Heart right ventricle (tissue), 16 donors: Measurements from ENCODE around the gene CXCL13. TPM values are rescaled to one million over a fixed set of nuclear protein-coding genes. Genes with fewer than 3 reads are reported as not detected.
"Not testable (repeated sequence)": the region's sequence is repeated elsewhere in the genome, so short reads cannot be mapped to it uniquely, and the experiment has no call there.

ENCODE experiments used
- ATAC-seq, 8 donors: fragments of 200-7000 bp; cut with Tn5 transposase; one replicate each; pipeline ENCODE4 v1.9.1; 2020; ENCODE audit warnings: mild to moderate bottlenecking in 8 of 8, moderate library complexity in 8 of 8, moderate number of reproducible peaks in 1 of 8
- DNase-seq, 2 donors: peaks; one replicate each; pipeline ENCODE4 v3.0.0-alpha.2; 2020
- H3K27ac ChIP-seq, 10 donors: fragments of 200-600 bp; sonication (generic) in 2 of 10; one replicate each; pipeline versions ENCODE4 v1.5.0 to v1.8.0; 2020 to 2022; ENCODE audit warnings: mild to moderate bottlenecking in 3 of 10
- H3K27me3 ChIP-seq, 7 donors: fragments of 200-600 bp; one replicate each; pipeline ENCODE4 v1.8.0; 2021 to 2022; ENCODE audit warnings: mild to moderate bottlenecking in 2 of 7
- H3K36me3 ChIP-seq, 9 donors: fragments of 200-600 bp; sonication (generic) in 1 of 9; one replicate each; pipeline versions ENCODE4 v1.5.0 to v1.8.0; 2020 to 2022; ENCODE audit warnings: mild to moderate bottlenecking in 2 of 9
- H3K4me1 ChIP-seq, 9 donors: fragments of 200-600 bp; sonication (generic) in 1 of 9; one replicate each; pipeline versions ENCODE4 v1.5.0 to v1.8.0; 2020 to 2022; ENCODE audit warnings: mild to moderate bottlenecking in 4 of 9
- H3K4me3 ChIP-seq, 10 donors: fragments of 200-600 bp; sonication (generic) in 2 of 10; one replicate each; pipeline versions ENCODE4 v1.5.0 to v1.8.0; 2020 to 2022; ENCODE audit warnings: mild to moderate bottlenecking in 7 of 10, moderate library complexity in 2 of 10
- H3K9me3 ChIP-seq, 11 donors: fragments of 200-600 bp in 10 of 11; sonication (generic) in 2 of 11; one replicate each; pipeline versions ENCODE4 v1.5.0 to v1.8.0; 2013 to 2022; ENCODE audit warnings: mild to moderate bottlenecking in 2 of 11, control low read depth in 1 of 11, moderate library complexity in 1 of 11
- CTCF ChIP-seq, 9 donors: fragments of 200-600 bp; sonication (generic) in 2 of 9; IDR thresholded peaks; one replicate each; pipeline versions ENCODE4 v1.5.0 to v1.8.0; 2021 to 2022; ENCODE audit warnings: antibody characterized with exemption in 9 of 9, mild to moderate bottlenecking in 5 of 9, moderate library complexity in 1 of 9
- WGBS, 2 donors: extraction: QIAGEN DNeasy Blood & Tissue Kit; methylation state at CpG; one replicate each; pipeline ENCODE4 v1.1.7; 2013; ENCODE audit warnings: inconsistent platforms in 1 of 2; 5-methylcytosine and 5-hydroxymethylcytosine counted together
- intact Hi-C, 10 donors: fragments of 100-400 bp; cut with DNase I; formaldehyde crosslinking; loops; one replicate each; pipeline versions ENCODE4 v1.11.1 to v1.14.2; 2022
- polyA plus RNA-seq, 2 donors: library from polyadenylated mRNA; stranded (reverse); fragments of 200-250 nt; gene quantifications; one replicate each; pipeline ENCODE4 v1.2.3, GENCODE V29; 2013
- total RNA-seq, 10 donors: library from RNA; stranded (reverse); fragmentation: NEBNext Ultra II Directional in 3 of 10; extraction: Animal tissue kit (Norgen Biotek cat#: 25700) in 3 of 10; gene quantifications; one replicate each; pipeline versions ENCODE4 v1.2.1 to v1.2.4, GENCODE V29; 2021 to 2023
- donor health status: Arrhythmogenic right ventricular cardiomyopathy.
- donor health status: ischemic (EF 13 %, LVEDD 7.1; RV severe dilation, severe dysfunction).
- donor health status: healthy with polysubstance abuse.
- donor health status: DM: no; HTN: yes; CAD: no.
- donor health status: DM: no; HTN: no; CAD: no.
- donor health status: ischemic (EF 25% LVEDD 6.9; RV normal size, moderate dysfunction).
- donor health status: ischemic (EF 25% LVEDD 5.7; RV mildly dilated, moderate dysfunction).
- donor health status: healthy.
- donor health status: DM: yes; HTN: yes; CAD: no.
- donor health status: Ischemic cardiomyopathy.
- donor health status: ischemic (EF 35%, LVEDD 5.7; RV mildly dilated, moderate dysfunction).
- donor health status: nonischemic (EF 11% LVEDD 7.7; RV severe dilation, severe dysfunction).
- donor health status: DM: yes; HTN: yes; CAD: no.
- donor health status: PGD.
- donor health status: ischemic (EF 29% LVEDD 5.4; RV normal size, mild dysfunction).
- donor health status: nonischemic (EF 23%, LVEDD 6.1; RV moderate dilation, normal function).

CXCL13 gene
- total and polyA plus RNA-seq, 12 donors = 0.06 TPM; not detected in 11

- WGBS, 2 donors = 68 to 77% methylated on average over 3 of the region's 3 CpGs
- no peak for TF ChIP-seq CTCF (IDR thresholded peaks at IDR 0.05)
- ATAC-seq = peak in 2 of 8 donors; percentile 30 to 38
- no peaks in the 10 kb centered on the region for H3K36me3 ChIP-seq
- intact Hi-C loops = no loop called here
- H3K9me3 ChIP-seq = peaks cover 0 to 12% (median 0%) of the 10 kb centered on the region in 11 donors
- H3K27ac ChIP-seq = no peak overlapping the region
- no peak overlapping the region for H3K4me3 ChIP-seq
- no peak for DNase-seq
- H3K27me3 ChIP-seq = no peaks in the 10 kb centered on the region
- no peaks in the 10 kb centered on the region for H3K4me1 ChIP-seq
These were observed 31.3 kb downstream of the CXCL13 start for GRCh38 chr4:77636902-77637301.

DNA sequence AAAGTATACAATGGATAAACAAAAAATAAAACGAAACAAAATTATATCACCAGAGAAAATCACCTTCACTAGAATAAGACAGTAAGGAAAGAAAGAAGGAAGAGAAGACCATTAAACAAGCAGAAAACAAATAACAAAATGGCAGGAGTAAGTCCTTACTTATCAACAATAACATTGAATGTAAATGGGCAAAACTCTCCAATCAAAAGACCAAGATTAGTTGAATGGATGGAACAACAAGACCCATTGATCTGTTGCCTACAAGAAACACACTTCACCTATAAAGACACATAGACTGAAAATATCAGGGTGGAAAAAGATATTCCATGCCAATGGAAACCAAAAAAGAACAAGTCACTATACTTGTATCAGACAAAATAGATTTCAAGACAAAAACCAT, 38.4 kb downstream of the CXCL13 start:
- WGBS, 2 donors = 85 to 94% methylated on average over 1 of the region's 1 CpG
- ATAC-seq, H3K27me3 ChIP-seq, intact Hi-C loops, DNase-seq, H3K4me1 ChIP-seq, H3K4me3 ChIP-seq, H3K36me3 ChIP-seq, H3K27ac ChIP-seq: not testable (repeated sequence)
- H3K9me3 ChIP-seq = peaks cover 0 to 43% (median 18%) of the 10 kb centered on the region in 11 donors

GRCh38 chr4:77650787-77651186, 45.2 kb downstream of the CXCL13 start:
- 78 to 88% methylated on average over 1 of the region's 1 CpG for WGBS, 2 donors
- H3K36me3 ChIP-seq = no peaks in the 10 kb centered on the region
- no peaks in the 10 kb centered on the region for H3K4me1 ChIP-seq
- no peaks in the 10 kb centered on the region for H3K27me3 ChIP-seq
- no peak overlapping the region for H3K4me3 ChIP-seq
- TF ChIP-seq CTCF (IDR thresholded peaks at IDR 0.05) = no peak
- DNase-seq (no peak), ATAC-seq (no peak)
- peaks cover 0 to 20% (median 14%) of the 10 kb centered on the region in 11 donors for H3K9me3 ChIP-seq
- no peak overlapping the region for H3K27ac ChIP-seq
- intact Hi-C loops = no loop called here

- Histone ChIP-seq H3K36me3 (no peaks in the 10 kb centered on the region), H3K9me3 (peaks cover 0 to 10% (median 5%) of the 10 kb centered on the region in 11 donors), H3K27me3 (no peaks in the 10 kb centered on the region), H3K4me3 (no peak overlapping the region), H3K4me1 (no peaks in the 10 kb centered on the region), H3K27ac (no peak overlapping the region)
- DNase-seq (no peak), ATAC-seq (no peak)
- TF ChIP-seq CTCF (IDR thresholded peaks at IDR 0.05) = no peak
- intact Hi-C loops = no loop called here
These were observed 46.2 kb downstream of the CXCL13 start for GRCh38 chr4:77651820-77652219.

GRCh38 chr4:77652237-77652897, 46.7 kb downstream of the CXCL13 start:
- Histone ChIP-seq H3K4me3 (no peak overlapping the region), H3K27me3 (no peaks in the 10 kb centered on the region), H3K36me3 (no peaks in the 10 kb centered on the region), H3K27ac (no peak overlapping the region), H3K9me3 (peaks cover 0 to 7% (median 2%) of the 10 kb centered on the region in 11 donors), H3K4me1 (no peaks in the 10 kb centered on the region)
- no peak for TF ChIP-seq CTCF (IDR thresholded peaks at IDR 0.05)
- DNase-seq (no peak), ATAC-seq (no peak)
- 51 to 54% methylated on average over 5 of the region's 5 CpGs for WGBS, 2 donors
- intact Hi-C loops = no loop called here
